ENCODE results near the gene CELF4.
"Not testable (repeated sequence)": the region's sequence is repeated elsewhere in the genome, so short reads cannot be mapped to it uniquely, and the experiment has no call there.

Gene CELF4

GRCh38 chr18:37467002-37467662, 98.5 kb downstream of the CELF4 start:
- no peak for DNase-seq (ENCODE audit: low read depth in 2 of 2)

GRCh38 chr18:37465958-37466357, 99.6 kb downstream of the CELF4 start:
- DNase-seq (ENCODE audit: low read depth in 2 of 2): no peak

- DNase-seq (ENCODE audit: low read depth in 2 of 2): no peak
Observed at GRCh38 chr18:37464257-37464656, 101.3 kb downstream of the CELF4 start.

DNA sequence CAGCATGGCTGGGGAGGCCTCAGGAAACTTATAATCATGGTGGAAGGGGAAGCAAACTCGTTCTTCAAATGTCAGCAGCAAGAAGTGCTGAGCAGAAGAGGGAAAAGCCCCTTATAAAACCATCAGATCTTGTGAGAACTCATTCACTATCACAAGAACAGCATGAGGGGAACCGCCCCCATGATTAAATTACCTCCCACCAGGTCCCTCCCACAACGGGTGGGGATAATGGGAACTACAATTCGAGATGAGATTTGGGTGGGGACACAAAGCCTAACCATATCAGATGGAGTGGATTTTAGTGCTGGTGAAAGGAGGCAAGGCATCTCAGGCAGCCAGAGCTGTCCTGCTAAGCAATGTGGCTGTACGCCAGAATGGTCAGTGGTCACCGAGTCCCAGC, 104.3 kb downstream of the CELF4 start:
- not testable (repeated sequence) for DNase-seq (ENCODE audit: low read depth in 2 of 2)

- no peak for DNase-seq (ENCODE audit: low read depth in 2 of 2)
Observed at GRCh38 chr18:37460604-37461003, 105.0 kb downstream of the CELF4 start.

GRCh38 chr18:37458697-37459096, 106.9 kb downstream of the CELF4 start:
- no peak for DNase-seq (ENCODE audit: low read depth in 2 of 2)

DNA sequence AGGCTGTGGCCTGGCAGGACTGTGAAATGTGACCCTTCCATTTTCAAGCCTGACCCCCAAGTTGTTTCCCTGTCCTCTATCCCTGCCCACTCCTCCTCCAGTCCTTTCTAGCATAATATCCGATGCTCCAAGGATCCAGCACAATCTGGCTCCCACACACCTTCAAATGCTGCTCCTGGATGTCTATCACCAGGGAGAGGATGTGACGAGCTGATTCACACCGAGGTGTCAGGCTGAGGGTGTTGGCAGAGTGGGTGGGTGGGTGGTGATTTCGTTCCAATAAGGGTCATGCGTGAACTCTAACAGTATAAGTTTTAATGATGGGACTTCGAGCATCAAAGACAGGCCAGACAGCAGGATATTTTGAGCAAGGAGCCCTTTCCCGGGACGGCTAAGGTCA, 107.8 kb downstream of the CELF4 start:
- no peak for DNase-seq (ENCODE audit: low read depth in 2 of 2)

DNA sequence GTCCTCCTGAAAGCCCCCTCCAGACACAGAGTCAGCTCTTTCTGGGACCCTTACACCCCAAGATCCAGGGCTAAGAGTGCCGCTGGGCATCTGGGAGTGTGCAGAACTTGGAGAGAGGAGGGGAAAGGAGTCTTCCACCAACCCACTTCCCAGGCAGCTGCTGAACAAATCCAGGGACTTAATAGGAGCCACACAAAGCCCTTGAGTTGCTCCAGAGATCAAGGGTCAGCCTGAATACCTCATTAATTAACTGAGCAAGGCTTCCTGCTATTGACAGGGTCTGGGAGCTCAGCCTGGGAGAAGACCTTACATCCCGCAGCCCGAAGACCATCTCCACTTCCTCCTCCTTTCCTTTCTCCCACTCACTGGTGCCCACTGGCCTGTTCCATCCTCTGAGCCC, 108.3 kb downstream of the CELF4 start:
- DNase-seq (ENCODE audit: low read depth in 2 of 2): no peak

- DNase-seq (ENCODE audit: low read depth in 2 of 2): no peak
Observed at GRCh38 chr18:37456873-37457272, 108.7 kb downstream of the CELF4 start.

GRCh38 chr18:37456395-37456794, 109.2 kb downstream of the CELF4 start:
- no peak for DNase-seq (ENCODE audit: low read depth in 2 of 2)

- DNase-seq (ENCODE audit: low read depth in 2 of 2): no peak
Observed at GRCh38 chr18:37453752-37454151, 111.8 kb downstream of the CELF4 start.

- DNase-seq (ENCODE audit: low read depth in 2 of 2): no peak
Observed at GRCh38 chr18:37452682-37453385, 112.8 kb downstream of the CELF4 start.

DNA sequence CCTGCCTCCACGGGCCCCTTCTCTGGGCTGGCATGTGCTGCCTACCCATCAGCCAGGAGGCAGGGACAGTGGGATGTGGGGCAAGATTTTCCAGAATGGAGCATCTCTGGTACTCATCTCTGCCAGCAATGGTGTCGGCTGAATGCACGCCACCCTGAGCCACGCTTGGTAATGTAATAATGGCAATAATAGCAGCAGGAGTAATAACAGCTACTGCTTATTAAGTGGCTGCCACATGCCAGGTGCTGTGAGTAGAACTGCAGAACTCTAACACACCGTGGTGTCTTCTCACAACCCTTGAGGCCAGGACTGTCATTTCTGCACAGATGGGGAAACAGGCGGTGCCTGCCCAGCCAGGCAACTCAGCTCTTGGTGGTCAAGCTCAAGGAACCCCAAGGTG, 113.6 kb downstream of the CELF4 start:
- DNase-seq (ENCODE audit: low read depth in 2 of 2): no peak

DNA sequence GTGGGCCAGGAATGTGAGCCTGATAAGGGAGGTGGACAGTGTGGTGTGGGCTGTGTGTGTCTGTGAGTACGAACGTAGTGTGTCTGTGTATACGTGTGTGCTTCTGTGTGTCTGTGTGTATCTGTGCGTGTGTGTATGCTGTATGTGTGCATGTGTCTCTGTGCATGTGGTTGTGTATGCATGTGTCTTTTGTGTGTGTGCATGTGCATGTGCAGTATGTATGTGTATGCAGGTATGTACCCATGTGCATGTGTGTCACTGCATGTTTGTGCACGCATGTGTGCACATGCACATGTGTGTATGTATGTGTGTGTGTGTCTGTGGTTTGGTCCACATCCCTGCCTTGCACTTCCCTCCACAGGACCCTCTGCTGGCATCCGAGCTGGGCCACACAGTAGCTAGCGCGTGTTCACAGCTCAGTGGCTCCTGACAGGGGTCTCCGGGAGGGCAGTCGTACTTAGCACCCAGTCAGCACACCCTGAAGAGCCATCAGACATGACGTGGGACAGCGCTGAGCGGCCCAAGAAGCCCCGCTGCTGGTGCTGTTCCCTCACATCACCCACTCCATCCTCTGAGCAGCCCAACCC, 114.3 kb downstream of the CELF4 start:
- DNase-seq (ENCODE audit: low read depth in 2 of 2): no peak

DNA sequence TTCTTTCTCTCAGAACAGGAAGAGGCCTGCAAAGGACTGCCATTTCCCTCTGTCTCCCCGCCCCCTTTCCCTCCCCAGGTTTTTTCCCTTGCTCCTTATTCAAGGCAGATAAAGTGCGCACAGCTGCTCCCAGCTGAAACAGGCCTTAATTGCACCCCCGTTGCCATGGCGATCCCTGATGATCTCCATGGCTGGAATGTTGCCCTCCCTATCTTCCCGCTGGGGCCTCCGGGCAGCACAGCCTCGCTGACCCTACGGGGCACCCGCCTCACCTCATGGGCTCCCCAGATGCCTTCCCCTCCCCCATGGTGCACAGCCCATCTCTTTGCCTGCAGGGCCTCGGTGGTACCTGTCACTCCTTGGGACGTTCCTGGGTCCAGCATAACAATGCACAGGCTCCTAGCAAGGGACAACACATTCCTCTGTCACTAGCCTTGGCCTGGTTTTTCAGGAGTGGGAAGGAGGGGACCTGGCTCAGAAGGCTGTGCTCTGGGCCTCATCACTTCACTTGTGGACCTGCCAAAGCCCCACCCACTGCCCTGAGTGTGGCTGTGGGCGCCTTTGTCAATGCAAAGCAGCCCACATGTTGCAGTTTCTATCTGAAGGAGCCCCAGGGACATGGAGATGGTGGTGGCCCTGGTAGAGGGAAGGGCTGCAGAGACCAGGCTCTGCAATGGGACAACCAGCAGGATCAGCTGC, 115.0 kb downstream of the CELF4 start:
- no peak for DNase-seq (ENCODE audit: low read depth in 2 of 2)

GRCh38 chr18:37449618-37450017, 116.0 kb downstream of the CELF4 start:
- DNase-seq (ENCODE audit: low read depth in 2 of 2): no peak

GRCh38 chr18:37448946-37449345, 116.7 kb downstream of the CELF4 start:
- DNase-seq (ENCODE audit: low read depth in 2 of 2): no peak

DNA sequence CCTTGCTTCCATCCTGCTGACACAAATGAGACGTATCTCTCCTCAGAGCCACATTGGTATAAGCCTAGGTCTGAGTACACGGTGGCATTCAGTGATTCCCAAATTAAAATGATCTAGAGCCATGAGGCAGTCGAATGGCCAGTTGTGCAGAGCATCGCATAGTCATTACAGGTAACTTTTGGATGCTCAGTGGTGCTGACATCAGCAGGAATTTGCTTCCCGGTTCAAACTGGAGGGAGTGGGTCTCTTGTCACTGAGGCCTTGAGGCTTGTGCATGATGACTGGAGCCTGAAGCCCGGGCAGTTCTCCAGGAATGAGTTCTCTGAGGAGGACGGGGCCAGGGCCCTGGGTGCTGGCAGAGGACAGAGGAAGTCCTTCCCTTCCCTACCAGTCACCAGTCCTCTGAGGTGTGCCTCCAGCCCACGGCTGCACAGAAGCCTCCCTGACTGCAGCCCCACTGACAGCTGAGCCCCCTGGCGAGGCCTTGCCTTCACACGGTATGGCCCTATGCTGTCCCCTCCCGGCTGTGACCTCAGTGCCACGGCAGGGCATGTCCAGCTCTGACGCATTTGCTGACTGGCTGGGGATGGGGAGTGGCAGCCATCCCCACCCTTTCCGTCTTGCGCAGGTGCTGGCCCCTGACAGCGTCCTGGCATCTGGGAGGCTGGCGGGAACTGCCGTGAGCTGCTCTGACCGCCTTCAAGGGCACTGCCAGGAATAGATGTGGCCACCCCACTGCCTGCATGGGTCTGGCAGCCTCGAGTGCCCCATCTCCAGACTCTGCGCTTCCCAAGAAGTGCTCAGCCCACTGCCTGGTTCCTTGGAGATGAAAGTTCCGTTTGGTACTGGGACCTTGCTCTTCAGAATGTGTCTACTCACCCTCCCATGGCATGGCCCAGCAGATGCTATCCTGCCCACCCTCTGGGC, 117.4 kb downstream of the CELF4 start:
- DNase-seq (ENCODE audit: low read depth in 2 of 2): no peak

GRCh38 chr18:37445836-37446235, 119.8 kb downstream of the CELF4 start:
- no peak for DNase-seq (ENCODE audit: low read depth in 2 of 2)

DNA sequence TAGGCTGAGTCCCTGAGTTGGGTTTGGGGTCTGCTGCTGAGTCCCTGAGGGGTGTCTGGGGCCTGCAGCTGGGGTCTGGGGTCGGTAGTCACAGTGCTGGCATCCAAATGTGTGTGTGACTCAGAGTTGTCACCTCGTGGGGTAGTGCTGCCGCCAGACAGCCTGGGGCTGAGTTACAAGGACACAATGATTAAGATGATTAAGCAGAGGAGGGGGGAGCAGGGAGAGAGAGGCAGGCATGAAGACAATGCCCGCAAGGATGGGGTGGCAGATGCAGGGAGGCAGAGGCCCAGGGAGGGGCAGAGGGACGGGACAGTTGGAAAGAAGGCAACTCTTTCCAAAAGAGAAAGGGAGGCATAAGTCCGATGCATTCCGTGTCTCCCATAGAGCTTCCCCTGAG, 120.2 kb downstream of the CELF4 start:
- DNase-seq (ENCODE audit: low read depth in 2 of 2): no peak

DNA sequence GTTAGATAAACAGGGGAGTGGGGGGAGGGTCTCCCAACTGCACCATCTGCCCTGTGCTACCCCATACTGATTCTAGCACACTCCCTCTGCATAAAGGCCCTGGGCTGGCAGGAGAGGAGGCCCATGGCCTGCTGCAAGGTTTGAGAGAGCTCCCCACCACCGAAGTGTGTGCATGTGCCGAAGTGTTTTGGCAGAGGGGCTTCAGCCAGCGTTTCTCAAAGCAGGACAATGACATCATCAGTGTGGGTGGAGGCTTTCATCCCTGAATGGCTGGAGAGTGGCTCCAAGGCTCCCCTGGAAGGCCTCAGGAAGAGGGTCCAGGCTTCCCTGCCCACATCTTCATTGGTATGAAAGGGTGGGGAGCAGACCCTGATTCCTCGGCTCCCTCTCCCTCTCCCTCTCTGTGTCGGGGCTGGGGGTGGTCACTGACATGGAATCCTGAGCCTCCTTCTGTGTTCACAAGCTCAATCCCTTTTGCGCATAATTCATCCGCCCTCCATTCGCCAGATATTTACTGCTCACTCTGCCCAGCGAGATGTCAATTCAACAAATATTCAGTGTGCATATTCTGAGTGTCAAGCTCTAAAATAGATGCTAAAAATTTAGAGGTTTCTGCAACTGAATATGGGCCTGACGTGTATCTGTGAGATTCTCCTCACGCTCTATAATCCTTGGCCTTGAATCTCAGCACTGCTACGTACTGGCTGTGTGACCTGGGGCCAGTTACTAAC, 122.1 kb downstream of the CELF4 start:
- DNase-seq (ENCODE audit: low read depth in 2 of 2): no peak
